Stimulated activated CD4-positive, alpha-beta T cell treated with anti-CD3 and anti-CD28 coated beads, TNF-alpha, amount 100 ng/mL, for 4 hours (primary cell): Measurements from ENCODE around the gene KDM8.
"Not testable (repeated sequence)": the region's sequence is repeated elsewhere in the genome, so short reads cannot be mapped to it uniquely, and the experiment has no call there.

Experiments used
- DNase-seq, 3 experiments: peaks; one replicate each; pipeline ENCODE4 v3.0.0-alpha.2; 2020; ENCODE audit warnings: low read depth in 3 of 3

The KDM8 gene

GRCh38 chr16:27243725-27244362 lies 40.5 kb downstream of the KDM8 start:
- DNase-seq: no peak

- no peak for DNase-seq
These were observed 41.0 kb downstream of the KDM8 start for GRCh38 chr16:27244363-27244755.

DNA sequence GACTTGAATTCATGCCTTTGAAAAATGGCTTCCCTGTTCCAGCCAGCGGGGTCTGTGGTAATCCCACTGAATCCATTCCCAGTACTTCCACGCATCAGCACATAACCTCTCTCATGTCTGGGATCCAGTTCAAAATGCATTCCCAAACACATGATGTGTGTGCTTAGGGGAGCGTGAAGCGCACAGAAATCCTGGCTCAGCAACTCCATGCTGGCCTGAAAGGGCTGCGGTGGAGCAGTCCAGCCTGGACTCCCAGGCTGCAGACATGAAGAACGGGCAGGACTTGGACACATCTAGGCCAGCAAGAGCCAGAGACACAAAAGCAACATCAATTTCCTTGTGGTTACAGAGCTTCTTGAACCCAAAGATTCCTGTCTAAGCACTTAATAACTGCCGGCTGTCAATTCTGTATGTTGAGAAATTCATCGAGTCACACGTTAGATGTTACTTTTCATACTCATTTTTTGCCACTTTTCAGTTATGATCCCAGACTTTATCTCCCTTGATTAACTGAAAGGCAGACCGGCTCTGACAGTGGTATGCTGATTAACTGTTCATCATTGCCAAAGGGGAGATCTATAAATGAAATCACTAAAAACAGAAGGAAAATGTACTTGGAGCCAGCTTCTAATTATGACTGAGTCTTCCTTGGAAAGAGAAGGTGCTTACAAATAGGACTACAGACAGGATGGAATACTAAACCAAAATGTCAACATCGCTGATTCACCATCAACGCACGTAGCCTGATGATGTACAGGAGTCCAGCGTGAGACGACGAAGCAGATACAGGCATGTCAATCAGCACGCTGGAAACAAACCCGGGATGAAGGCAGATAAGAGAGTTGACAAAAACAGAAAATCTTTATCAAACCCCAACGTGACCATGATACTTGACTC lies 42.2 kb downstream of the KDM8 start:
- no peak for DNase-seq

- DNase-seq: no peak
These were observed 43.1 kb downstream of the KDM8 start for GRCh38 chr16:27246439-27246838.

DNA sequence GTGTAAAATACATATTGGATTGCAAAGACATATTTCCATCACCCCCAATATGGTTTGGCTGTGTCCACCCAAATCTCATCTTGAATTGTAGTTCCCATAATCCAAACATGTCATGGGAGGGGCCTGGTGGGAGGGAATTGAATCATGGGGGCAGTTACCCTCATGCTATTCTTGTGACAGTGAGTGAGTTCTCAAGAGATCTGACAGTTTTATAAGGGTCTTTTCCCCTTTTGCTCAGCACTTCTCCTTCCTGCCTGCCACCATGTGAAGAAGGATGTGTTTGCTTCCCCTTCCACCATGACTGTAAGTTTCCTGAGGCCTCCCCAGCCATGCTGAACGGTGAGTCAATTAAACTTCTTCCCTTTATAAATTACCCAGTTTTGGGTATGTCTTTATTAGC lies 43.8 kb downstream of the KDM8 start:
- not testable (repeated sequence) for DNase-seq

DNA sequence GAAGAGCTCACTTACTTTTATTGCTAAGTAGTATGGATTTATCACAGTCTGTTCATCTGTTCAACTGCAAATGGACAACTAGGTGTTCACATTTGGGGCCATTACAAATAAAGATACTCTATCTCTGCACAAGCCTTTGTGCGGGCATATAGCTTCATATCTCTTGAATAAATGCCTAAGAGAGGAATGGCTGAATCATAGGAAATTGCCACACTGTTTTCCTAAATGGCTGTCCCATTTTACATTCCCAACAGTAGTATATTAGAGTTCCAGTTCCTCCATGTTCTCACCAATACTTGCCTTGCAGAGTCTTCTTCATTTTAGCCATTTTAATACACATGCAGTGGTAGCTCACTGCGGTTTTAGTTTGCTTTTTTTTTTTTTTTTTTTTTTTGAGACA lies 44.7 kb downstream of the KDM8 start:
- DNase-seq: no peak

DNA sequence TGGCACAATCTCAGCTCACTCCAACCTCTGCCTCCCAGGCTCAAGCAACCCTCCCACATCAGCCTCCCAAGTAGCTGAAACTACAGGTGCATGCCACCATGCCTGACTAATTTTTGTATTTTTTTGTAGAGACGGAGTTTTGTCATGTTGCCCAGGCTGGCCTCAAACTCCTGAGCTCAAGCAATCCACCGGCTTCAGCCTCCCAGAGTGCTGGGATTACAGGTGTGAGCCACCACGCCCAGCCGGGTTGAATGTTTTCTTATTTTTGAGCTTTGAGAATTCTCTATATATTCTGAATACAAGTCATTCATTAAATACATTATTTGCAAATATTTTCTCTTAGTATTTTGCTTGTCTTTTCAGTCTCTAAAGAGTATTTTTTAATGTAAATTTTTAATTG lies 45.6 kb downstream of the KDM8 start:
- not testable (repeated sequence) for DNase-seq

GRCh38 chr16:27251541-27252205 lies 48.3 kb downstream of the KDM8 start:
- DNase-seq: no peak

DNA sequence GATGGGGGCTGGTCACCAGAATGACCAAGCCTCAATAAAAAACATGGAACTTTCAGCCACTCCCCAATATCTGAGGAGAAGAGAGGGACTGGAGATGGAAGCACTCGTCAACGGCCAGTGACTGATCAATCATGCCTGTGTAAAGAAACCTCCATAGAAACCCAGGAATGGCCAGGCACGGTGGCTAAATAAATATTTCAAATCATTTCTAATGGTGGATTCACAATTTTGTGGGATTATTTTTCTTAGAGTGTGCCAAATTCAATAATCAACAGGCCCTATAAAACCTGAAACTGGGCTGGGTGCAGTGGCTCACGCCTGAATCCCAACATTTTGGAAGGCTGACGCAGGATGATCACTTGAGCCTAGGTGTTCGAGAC lies 48.9 kb downstream of the KDM8 start:
- DNase-seq: no peak

GRCh38 chr16:27253526-27253930 lies 50.2 kb downstream of the KDM8 start:
- DNase-seq: no peak

DNA sequence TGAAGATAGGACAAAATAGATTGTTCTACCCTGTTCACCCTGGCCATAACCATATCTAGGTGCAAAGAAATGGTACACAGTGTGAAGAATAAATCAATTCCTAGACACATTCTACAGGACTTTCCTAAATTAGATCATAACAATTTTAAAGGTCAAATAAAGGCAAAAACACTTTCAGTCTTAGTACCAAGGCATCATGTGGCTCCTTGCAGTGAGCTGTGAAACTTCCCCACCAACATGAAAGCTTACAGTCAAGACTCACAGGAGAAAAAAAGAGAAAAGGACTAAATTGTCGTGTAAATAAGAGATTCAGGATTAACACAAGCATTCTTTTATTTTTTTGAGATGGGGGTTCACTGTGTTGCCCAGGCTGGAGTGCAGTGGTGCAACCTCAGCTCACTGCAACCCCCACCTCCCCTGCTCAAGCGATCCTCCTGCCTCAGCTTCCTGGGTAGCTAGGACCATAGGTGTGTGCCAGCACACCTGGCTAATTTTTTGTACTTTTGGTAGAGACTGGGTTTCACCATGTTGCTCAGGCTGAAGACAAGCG lies 51.0 kb downstream of the KDM8 start:
- DNase-seq: no peak

GRCh38 chr16:27256861-27257260 lies 53.5 kb downstream of the KDM8 start:
- no peak for DNase-seq

- DNase-seq: no peak
These were observed 53.9 kb downstream of the KDM8 start for GRCh38 chr16:27257271-27257670.

GRCh38 chr16:27258241-27258734 lies 55.0 kb downstream of the KDM8 start:
- DNase-seq: no peak

- no peak for DNase-seq
These were observed 56.4 kb downstream of the KDM8 start for GRCh38 chr16:27259710-27260109.

DNA sequence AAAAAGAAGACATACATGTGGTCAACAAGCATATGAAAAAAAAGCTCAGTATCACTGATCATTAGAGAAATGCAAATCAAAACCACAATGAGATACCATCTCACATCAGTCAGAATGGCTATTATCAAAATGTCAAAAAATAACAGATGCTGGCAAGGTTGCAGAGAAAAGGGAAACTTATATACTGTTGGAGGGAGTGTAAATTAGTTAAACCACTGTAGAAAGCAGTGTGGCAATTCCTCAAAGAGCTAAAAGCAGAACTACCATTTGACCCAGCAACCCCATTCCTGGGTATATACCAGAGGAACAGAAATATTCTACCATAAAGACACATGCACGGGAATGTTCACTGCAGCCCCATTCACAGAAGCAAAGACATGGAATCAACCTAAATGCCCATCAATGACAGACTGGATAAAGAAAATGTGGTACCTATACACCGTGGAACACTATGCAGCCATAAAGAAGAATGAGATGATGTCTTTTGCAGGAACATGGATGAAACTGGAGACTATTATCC lies 59.6 kb downstream of the KDM8 start:
- not testable (repeated sequence) for DNase-seq

DNA sequence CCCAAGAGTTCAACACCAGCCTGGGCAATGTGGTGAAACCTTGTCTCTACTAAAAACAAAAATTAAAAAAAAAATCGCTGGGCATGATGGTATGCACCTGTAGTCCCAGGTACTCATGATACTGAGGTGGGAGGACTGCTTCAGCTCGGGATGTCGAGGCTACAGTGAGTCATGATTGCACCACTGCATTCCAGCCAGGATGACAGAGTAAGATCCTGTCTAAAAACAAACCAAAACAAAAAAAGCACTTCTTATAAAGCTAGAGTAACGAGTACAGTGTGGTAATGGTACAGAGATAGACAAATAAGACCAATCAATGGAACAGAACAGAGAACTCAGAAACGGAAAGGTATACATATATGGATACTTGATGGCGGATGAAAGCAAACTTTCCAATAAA lies 60.8 kb downstream of the KDM8 start:
- no peak for DNase-seq

DNA sequence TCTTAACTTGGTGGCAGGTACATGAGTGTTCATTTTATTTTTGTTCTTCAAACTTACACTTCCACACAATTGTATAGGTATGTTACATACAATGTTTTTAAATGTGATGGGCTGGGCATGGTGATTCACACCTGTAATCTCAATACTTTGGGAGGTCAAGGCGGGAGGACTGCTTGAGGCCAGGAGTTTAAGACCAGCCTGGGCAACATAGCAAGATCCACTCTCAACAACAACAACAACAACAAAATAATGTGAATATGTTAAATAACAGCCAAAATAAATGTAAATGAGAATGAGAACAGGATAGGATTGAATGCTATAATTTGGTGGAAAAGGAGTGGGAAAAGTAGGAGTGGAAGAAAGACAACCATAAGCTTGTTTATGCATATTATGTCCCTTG lies 62.7 kb downstream of the KDM8 start:
- no peak for DNase-seq

- DNase-seq: no peak
These were observed 63.8 kb downstream of the KDM8 start for GRCh38 chr16:27267037-27267677.

DNA sequence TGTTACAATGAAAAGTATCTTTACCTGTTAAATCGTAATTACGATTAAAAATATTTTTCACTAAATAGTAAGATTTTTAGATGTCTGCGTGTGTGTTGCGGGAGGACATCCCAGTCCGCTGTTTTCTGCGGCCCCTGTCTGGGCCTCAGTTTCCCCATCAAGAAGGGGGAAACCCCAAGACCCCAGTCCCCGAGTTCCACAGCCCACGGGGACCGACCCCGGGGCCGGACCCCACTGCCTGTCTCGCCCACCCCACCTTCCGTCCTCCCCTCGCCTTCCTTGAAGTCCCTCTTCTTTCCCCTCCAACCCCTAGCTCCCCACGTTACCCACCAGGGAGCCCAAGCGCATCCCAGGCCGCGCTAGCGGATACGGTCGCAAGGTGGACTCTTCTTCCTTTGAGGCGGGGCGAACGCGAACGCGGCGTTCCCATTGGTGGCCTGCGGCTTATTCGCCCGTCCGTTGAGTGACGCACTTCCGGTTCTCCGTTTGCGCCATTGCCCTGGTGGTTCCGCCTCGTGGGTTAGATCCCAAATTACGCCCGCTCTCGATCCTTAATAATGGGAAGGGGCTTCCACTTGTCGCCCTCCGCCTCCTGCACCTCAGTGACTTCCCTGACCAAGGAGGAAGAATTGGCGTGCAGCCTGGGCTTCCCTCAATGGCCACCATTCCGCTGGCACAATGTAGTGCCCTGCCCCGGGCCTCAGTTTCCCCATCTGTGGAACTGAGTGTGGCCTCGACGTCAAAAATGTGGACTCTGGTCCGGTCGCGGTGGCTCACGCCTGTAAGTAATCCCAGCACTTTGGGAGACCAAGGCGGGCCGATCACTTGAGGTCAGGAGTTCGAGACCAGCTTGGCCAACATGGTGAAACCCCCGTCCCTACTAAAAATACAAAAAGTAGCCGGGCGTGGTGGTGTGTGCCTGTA lies 65.3 kb downstream of the KDM8 start, which contains the start of gene NSMCE1:
Gene NSMCE1 (minus strand): TSS at position 397 of the 924 bp plus-strand sequence. CDS start 11,202 bp downstream, outside the sequence.
- peak; percentile 93 to 97 (median 94) for DNase-seq
